ENCODE data around the gene TDRD9.

DNA sequence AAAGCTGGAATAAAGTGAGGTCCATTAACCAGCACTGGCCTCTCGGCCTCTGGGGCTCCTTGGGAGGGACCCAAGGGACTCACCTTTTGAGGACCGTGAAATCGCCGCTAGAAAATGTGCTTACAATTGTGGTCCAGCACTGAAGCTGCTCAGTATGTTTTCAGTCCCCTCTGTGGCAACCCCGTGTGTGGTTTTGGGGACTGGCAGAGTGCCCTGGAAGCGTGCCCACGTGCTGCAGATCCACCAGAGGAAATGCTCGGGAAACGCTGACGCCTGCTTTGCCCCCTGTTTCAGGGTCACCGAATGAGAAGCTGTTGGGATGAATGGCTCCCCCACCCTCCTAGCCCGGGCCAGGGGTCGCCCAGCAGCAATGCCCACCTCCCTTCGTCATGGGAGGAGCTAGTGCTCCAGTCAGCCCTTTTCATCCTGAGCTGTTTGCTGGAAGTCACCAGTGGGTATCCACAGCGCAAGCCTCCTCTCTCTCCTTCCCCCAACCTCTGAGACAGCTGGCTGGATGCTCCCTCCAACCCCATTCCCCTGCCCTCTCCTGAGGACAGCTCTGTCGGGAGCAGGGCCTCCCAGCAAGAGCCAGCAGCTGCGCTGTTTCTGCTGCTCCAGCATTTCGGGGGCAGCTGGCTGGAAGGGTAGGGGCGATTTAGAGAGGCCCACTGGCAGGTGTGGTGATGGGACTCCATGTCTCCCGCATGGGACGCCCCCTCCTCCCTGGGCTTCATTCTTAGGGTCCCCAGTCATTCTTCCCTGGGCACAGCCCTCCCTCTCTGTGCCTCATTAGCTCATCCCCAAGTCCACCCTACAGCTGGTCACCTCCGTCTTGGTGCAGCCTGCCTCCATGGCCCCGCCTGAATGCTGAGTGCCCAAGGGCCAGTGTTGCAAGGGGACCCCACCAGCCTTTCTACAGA lies 47.6 kb upstream of the TDRD9 start:
- no peak for TF ChIP-seq POLR2A (IDR thresholded peaks at IDR 0.05)
- peak in 2 of 3 donors; percentile 7 to 39 for TF ChIP-seq POLR2AphosphoS5 (IDR thresholded peaks at IDR 0.05)
- TF ChIP-seq, protein P1, sequence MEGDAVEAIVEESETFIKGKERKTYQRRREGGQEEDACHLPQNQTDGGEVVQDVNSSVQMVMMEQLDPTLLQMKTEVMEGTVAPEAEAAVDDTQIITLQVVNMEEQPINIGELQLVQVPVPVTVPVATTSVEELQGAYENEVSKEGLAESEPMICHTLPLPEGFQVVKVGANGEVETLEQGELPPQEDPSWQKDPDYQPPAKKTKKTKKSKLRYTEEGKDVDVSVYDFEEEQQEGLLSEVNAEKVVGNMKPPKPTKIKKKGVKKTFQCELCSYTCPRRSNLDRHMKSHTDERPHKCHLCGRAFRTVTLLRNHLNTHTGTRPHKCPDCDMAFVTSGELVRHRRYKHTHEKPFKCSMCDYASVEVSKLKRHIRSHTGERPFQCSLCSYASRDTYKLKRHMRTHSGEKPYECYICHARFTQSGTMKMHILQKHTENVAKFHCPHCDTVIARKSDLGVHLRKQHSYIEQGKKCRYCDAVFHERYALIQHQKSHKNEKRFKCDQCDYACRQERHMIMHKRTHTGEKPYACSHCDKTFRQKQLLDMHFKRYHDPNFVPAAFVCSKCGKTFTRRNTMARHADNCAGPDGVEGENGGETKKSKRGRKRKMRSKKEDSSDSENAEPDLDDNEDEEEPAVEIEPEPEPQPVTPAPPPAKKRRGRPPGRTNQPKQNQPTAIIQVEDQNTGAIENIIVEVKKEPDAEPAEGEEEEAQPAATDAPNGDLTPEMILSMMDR (IDR thresholded peaks at IDR 0.05): no peak
- no peak for TF ChIP-seq EP300 (IDR thresholded peaks at IDR 0.05)

Measured in stomach (tissue), 4 donors.